GM21528 (cell line): ENCODE measurements around the gene CCZ1.
"Not testable (repeated sequence)": the region's sequence is repeated elsewhere in the genome, so short reads cannot be mapped to it uniquely, and the experiment has no call there.

Experiments
- ATAC-seq: cut with Tn5 transposase; IDR thresholded peaks from one replicate; pipeline ENCODE4 v1.9.1; 2021; ENCODE audit warnings: mild to moderate bottlenecking, moderate library complexity; ENCODE audit not compliant: unreplicated experiment, low FRiP score

Gene CCZ1

GRCh38 chr7:5898480-5899224 is at the start of gene CCZ1:
TSS of gene CCZ1 (plus strand) at chr7:5898733. CDS start at chr7:5898800, 67 bp downstream.
- peak; percentile 82 for ATAC-seq

- ATAC-seq, result no peak
Observed at GRCh38 chr7:5850944-5851343, 47.6 kb upstream of the CCZ1 start.

- ATAC-seq, result no peak
Observed at GRCh38 chr7:5854738-5855137, 43.8 kb upstream of the CCZ1 start.

GRCh38 chr7:5857041-5857575 is 41.4 kb upstream of the CCZ1 start:
- not testable (repeated sequence) for ATAC-seq

- ATAC-seq, result not testable (repeated sequence)
Observed at GRCh38 chr7:5858494-5858893, 40.0 kb upstream of the CCZ1 start.

GRCh38 chr7:5861281-5861680 is 37.3 kb upstream of the CCZ1 start:
- ATAC-seq, result not testable (repeated sequence)

- not testable (repeated sequence) for ATAC-seq
Observed at GRCh38 chr7:5862753-5863366, 35.7 kb upstream of the CCZ1 start.

GRCh38 chr7:5865279-5865931 is 33.1 kb upstream of the CCZ1 start:
- ATAC-seq, result not testable (repeated sequence)

GRCh38 chr7:5867060-5867459 is 31.5 kb upstream of the CCZ1 start:
- ATAC-seq, result no peak

GRCh38 chr7:5868928-5869341 is 29.6 kb upstream of the CCZ1 start:
- not testable (repeated sequence) for ATAC-seq

- ATAC-seq, result no peak
Observed at GRCh38 chr7:5869691-5870090, 28.8 kb upstream of the CCZ1 start.

GRCh38 chr7:5870311-5870710 is 28.2 kb upstream of the CCZ1 start:
- no peak for ATAC-seq

GRCh38 chr7:5872326-5872725 is 26.2 kb upstream of the CCZ1 start:
- no peak for ATAC-seq

- ATAC-seq, result not testable (repeated sequence)
Observed at GRCh38 chr7:5879591-5879990, 18.9 kb upstream of the CCZ1 start.

- ATAC-seq, result not testable (repeated sequence)
Observed at GRCh38 chr7:5880106-5880505, 18.4 kb upstream of the CCZ1 start.

- ATAC-seq, result not testable (repeated sequence)
Observed at GRCh38 chr7:5884431-5884830, 14.1 kb upstream of the CCZ1 start.

GRCh38 chr7:5888021-5888420 is 10.5 kb upstream of the CCZ1 start:
- not testable (repeated sequence) for ATAC-seq

- ATAC-seq, result not testable (repeated sequence)
Observed at GRCh38 chr7:5890244-5890643, 8.3 kb upstream of the CCZ1 start.

- no peak for ATAC-seq
Observed at GRCh38 chr7:5892498-5892897, 6.0 kb upstream of the CCZ1 start.

- ATAC-seq, result not testable (repeated sequence)
Observed at GRCh38 chr7:5897369-5897919, 1.1 kb upstream of the CCZ1 start.

- not testable (repeated sequence) for ATAC-seq
Observed at GRCh38 chr7:5903002-5903401, 4.5 kb downstream of the CCZ1 start.
